GM13977 (cell line): Measurements from ENCODE around the gene KCNH1.

Source experiments
- DNase-seq: peaks from one replicate; pipeline ENCODE4 v3.0.0; 2012; ENCODE audit warnings: low spot score
- in situ Hi-C: fragments of 300-500 bp; cut with MboI; formaldehyde crosslinking; loops from one replicate; pipeline ENCODE4 v1.12.0; 2022; ENCODE audit warnings: low sequenced_read_pairs, low pct_unique_long_range_greater_than_20kb, mixed read lengths, inconsistent platforms; ENCODE audit not compliant: unreplicated experiment
- TF ChIP-seq, protein P1 (sequence below): IDR thresholded peaks from 2 replicates; pipeline ENCODE4 v1.5.1; 2012; ENCODE audit warnings: mild to moderate bottlenecking, control low read depth; ENCODE audit not compliant: insufficient read depth; ENCODE audit errors: extremely low read depth, missing control alignments

KCNH1 gene

DNA sequence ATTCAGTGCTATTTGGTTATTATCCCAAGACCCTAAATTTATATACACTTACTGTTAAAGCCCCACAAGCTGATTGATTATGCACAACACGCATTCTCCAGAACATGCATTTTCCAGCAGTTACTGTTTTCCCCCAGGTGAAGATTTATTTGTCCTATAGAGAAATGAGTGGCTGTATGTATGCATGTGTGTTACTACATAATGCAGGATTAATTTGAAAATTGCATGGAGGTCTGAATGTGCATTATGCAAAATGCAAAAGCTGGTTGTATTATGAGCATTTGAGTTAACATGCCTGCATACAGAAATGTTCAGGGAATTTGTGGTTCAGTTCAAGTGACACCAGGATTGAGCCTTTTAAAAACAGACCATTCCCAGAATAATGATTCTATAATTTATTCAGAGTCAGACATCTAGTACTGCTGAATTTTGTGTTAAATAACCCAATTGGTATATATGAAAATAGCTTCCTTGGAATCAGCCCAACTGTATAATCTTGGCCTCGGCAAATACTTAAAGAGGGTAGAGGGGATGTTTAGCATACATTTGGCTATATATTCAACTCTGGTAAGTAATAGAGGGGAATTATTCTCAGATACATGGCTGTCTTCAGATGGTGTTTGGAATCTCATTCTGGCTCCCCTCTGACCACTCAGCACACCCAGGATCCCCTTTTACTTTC is 485.2 kb downstream of the KCNH1 start:
- no peak for DNase-seq
- in situ Hi-C loops, result no loop called here
- TF ChIP-seq, protein P1, sequence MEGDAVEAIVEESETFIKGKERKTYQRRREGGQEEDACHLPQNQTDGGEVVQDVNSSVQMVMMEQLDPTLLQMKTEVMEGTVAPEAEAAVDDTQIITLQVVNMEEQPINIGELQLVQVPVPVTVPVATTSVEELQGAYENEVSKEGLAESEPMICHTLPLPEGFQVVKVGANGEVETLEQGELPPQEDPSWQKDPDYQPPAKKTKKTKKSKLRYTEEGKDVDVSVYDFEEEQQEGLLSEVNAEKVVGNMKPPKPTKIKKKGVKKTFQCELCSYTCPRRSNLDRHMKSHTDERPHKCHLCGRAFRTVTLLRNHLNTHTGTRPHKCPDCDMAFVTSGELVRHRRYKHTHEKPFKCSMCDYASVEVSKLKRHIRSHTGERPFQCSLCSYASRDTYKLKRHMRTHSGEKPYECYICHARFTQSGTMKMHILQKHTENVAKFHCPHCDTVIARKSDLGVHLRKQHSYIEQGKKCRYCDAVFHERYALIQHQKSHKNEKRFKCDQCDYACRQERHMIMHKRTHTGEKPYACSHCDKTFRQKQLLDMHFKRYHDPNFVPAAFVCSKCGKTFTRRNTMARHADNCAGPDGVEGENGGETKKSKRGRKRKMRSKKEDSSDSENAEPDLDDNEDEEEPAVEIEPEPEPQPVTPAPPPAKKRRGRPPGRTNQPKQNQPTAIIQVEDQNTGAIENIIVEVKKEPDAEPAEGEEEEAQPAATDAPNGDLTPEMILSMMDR, result no peak

DNA sequence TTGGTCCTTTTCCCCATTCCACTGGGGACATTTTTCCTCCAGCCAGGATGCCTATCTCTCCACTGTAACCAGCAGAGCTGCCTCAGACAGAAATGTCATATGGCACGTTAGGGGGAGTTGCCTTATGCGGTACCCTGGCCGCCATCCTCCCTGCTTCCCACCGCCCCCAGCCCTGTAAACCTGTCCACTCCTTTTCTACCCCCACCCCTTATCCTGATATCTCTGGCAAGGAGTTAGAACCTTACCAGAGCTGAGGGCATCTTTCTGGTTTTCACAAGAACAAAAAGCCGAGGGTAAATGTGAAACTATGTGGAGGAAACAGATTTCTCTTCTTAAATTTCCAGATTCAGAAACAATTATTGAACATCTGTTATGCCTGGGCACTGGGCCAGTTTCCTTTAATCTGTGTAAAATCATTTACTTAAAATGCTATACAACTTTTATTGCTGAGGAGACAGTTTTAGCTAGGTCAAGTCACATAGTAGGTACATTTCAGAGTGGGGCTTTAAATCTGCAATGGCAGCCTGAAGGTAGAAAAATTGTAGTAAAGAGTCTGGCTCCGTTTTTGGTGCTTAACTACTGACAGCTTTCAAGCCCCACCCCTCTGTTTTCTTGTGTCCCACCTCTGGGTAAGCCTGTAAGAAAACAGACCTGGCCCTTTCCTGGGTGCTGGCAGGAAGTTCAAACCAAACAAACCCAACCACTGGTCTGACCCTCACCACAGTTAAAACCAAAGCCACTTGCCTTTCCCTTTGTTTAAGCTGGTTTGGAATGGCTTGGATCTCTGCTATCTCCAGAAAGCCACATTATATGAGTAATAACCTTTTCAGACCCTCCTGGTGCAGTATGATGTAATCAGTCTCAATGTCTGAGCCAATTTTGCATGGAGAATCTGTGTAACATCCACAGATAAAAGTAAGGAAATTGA is 486.3 kb downstream of the KCNH1 start:
- TF ChIP-seq, protein P1, result no peak
- DNase-seq, result no peak
- in situ Hi-C loops, result no loop called here

DNA sequence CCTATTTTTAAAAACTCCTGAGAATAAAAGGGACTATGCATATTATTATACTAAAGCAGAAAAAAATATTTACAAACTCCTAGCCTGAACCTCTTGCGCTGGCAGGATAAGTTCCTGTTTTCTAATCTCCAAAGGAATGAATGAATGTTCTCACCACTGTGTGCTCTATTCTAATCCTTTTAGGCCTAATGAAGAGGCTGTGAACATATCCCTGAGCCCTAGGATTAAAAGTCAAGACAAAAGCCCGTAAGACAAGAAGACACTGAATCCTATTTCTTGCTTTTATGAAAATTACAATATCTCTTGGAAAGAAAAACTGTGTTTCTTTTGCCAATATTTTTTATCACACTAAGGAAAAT is 487.7 kb downstream of the KCNH1 start:
- TF ChIP-seq, protein P1, result no peak
- in situ Hi-C loops, result no loop called here
- no peak for DNase-seq

DNA sequence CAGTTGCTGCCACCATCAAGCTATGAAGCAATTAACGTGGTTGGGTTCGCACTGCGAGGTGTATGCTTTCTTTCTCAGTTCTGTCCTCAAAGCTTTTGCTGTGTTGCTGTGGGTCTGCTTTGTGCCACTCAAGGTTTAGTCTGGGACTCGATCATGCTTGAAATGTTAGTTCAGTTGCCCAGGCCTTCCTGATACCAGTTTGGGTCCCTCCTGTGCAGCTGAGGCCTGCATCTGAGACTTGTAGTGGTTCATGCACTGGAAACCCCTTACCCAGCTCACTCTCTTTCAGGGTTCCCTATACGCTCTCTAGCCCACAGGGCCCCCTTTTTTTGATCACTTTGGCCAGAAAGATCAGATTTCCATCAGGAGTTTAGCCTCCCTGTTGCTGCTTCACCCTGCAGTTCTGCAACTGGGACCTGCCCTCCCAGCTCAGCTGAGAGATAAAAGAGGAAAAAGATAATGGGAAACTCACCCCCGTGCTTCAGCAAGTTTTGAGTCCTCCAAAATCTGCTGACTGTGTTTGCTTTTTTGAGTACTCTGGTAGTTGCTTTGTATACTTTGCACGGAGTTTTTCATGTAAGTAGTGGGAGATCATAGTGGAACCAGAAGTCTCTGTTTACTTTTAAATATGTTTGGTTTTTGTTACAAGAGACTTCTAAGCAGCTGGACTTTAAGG is 488.2 kb downstream of the KCNH1 start:
- TF ChIP-seq, protein P1, result no peak
- no peak for DNase-seq
- in situ Hi-C loops, result no loop called here

DNA sequence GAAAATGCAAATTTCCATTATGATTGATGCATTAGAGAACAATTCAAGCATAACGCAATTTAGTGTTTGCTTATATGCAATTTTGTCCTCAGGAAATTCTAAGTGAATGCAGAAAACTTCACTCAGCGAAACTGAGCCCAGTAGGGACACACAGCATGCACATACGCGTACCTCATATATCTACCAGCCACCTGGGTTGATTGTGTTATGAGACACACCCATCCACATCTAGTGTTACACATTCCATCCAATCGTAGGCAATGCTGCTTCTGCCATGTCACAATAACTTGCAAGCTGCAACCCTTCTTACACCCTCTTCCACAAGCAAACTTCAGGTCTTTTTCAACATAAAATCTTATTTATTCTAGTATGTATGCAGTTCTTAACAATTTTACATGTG is 492.4 kb downstream of the KCNH1 start:
- TF ChIP-seq, protein P1, result no peak
- in situ Hi-C loops, result no loop called here
- no peak for DNase-seq

DNA sequence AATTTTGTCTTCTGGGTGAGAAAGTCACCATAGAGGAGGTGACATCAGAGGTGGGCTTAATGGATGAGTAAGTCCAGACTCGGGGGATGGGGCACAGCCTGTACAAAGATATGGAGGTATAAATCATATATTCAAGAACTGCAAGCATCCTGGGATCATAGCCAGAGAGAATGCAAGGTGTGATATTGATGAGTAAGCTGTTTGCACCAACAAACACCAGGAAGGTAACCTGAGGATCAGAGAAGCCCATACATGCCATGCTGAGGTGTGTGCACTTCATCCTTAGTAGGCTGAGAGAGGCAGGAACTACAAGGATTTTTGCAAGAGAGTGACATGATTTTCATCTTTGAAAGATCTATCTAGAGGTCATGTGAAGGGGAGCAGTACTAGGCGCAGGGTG is 498.8 kb downstream of the KCNH1 start:
- no peak for DNase-seq
- TF ChIP-seq, protein P1, result no peak
- in situ Hi-C loops, result no loop called here
